ENCODE data around the gene RASGRF1. TPM values are rescaled to one million over a fixed set of nuclear protein-coding genes. Genes with fewer than 3 reads are reported as not detected.

Gene RASGRF1
- total and polyA plus RNA-seq, 8 donors = 0.10 to 3.8 (median 1.2) TPM; not detected in 4

- H3K9me3 ChIP-seq = peaks cover 0 to 22% (median 20%) of the 10 kb centered on the region in 4 donors
- H3K27ac ChIP-seq = no peak overlapping the region
- H3K27me3 ChIP-seq = no peaks in the 10 kb centered on the region
- intact Hi-C loops (cut with DNase I; ENCODE audit: low total_unique reads) = no loop called here
- no peak for DNase-seq
- no peaks in the 10 kb centered on the region for H3K4me1 ChIP-seq
- H3K36me3 ChIP-seq = no peaks in the 10 kb centered on the region
- TF ChIP-seq, protein P1, sequence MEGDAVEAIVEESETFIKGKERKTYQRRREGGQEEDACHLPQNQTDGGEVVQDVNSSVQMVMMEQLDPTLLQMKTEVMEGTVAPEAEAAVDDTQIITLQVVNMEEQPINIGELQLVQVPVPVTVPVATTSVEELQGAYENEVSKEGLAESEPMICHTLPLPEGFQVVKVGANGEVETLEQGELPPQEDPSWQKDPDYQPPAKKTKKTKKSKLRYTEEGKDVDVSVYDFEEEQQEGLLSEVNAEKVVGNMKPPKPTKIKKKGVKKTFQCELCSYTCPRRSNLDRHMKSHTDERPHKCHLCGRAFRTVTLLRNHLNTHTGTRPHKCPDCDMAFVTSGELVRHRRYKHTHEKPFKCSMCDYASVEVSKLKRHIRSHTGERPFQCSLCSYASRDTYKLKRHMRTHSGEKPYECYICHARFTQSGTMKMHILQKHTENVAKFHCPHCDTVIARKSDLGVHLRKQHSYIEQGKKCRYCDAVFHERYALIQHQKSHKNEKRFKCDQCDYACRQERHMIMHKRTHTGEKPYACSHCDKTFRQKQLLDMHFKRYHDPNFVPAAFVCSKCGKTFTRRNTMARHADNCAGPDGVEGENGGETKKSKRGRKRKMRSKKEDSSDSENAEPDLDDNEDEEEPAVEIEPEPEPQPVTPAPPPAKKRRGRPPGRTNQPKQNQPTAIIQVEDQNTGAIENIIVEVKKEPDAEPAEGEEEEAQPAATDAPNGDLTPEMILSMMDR (IDR thresholded peaks at IDR 0.05) = no peak
- no peak for TF ChIP-seq EP300 (IDR thresholded peaks at IDR 0.05)
- TF ChIP-seq POLR2AphosphoS5 (IDR thresholded peaks at IDR 0.05) = no peak
- no peak for TF ChIP-seq POLR2A (IDR thresholded peaks at IDR 0.05)
- WGBS, 5 donors = 83 to 95% (median 87%) methylated on average over 11 to 19 of the region's 19 CpGs
- H3K4me3 ChIP-seq = no peak overlapping the region
These were observed 43.7 kb downstream of the RASGRF1 start for GRCh38 chr15:79046691-79047404.

GRCh38 chr15:79045041-79045440 lies 45.5 kb downstream of the RASGRF1 start:
- intact Hi-C loops (cut with DNase I; ENCODE audit: low total_unique reads) = no loop called here
- 29 to 64% (median 37%) methylated on average over 1 of the region's 1 CpG for WGBS, 5 donors
- Histone ChIP-seq H3K27ac (no peak overlapping the region), H3K27me3 (no peaks in the 10 kb centered on the region), H3K4me1 (no peaks in the 10 kb centered on the region), H3K4me3 (no peak overlapping the region), H3K9me3 (peaks cover 0 to 22% (median 20%) of the 10 kb centered on the region in 4 donors), H3K36me3 (no peaks in the 10 kb centered on the region)
- no peak for DNase-seq
- TF ChIP-seq POLR2AphosphoS5 (IDR thresholded peaks at IDR 0.05) (no peak), POLR2A (IDR thresholded peaks at IDR 0.05) (no peak), EP300 (IDR thresholded peaks at IDR 0.05) (no peak)
- TF ChIP-seq, protein P1 (IDR thresholded peaks at IDR 0.05) = no peak

GRCh38 chr15:79042213-79042928 lies 48.2 kb downstream of the RASGRF1 start:
- H3K27ac ChIP-seq = no peak overlapping the region
- intact Hi-C loops (cut with DNase I; ENCODE audit: low total_unique reads) = no loop called here
- peaks cover 0 to 8% (median 0%) of the 10 kb centered on the region in 3 donors for H3K27me3 ChIP-seq
- no peak for TF ChIP-seq POLR2AphosphoS5 (IDR thresholded peaks at IDR 0.05)
- TF ChIP-seq EP300 (IDR thresholded peaks at IDR 0.05) = no peak
- TF ChIP-seq POLR2A (IDR thresholded peaks at IDR 0.05) = no peak
- TF ChIP-seq, protein P1 (IDR thresholded peaks at IDR 0.05) = no peak
- no peak for DNase-seq
- H3K4me1 ChIP-seq = no peaks in the 10 kb centered on the region
- no peaks in the 10 kb centered on the region for H3K36me3 ChIP-seq
- H3K9me3 ChIP-seq = peaks cover 0 to 22% (median 20%) of the 10 kb centered on the region in 4 donors
- no peak overlapping the region for H3K4me3 ChIP-seq
- 47 to 67% (median 56%) methylated on average over 2 of the region's 2 CpGs for WGBS, 5 donors

- Histone ChIP-seq H3K27ac (no peak overlapping the region), H3K9me3 (peaks cover 0 to 22% (median 20%) of the 10 kb centered on the region in 4 donors), H3K36me3 (no peaks in the 10 kb centered on the region), H3K27me3 (peaks cover 0 to 15% (median 0%) of the 10 kb centered on the region in 3 donors), H3K4me1 (no peaks in the 10 kb centered on the region), H3K4me3 (no peak overlapping the region)
- TF ChIP-seq EP300 (IDR thresholded peaks at IDR 0.05) (no peak), POLR2AphosphoS5 (IDR thresholded peaks at IDR 0.05) (no peak), POLR2A (IDR thresholded peaks at IDR 0.05) (no peak)
- TF ChIP-seq, protein P1 (IDR thresholded peaks at IDR 0.05) = no peak
- intact Hi-C loops (cut with DNase I; ENCODE audit: low total_unique reads) = no loop called here
- DNase-seq = no peak
- WGBS, 5 donors = 66 to 80% (median 75%) methylated on average over 4 of the region's 4 CpGs
These were observed 48.9 kb downstream of the RASGRF1 start for GRCh38 chr15:79041601-79042168.
